HG03565 (cell line): Measurements from ENCODE around the gene SHQ1.
"Not testable (repeated sequence)": the region's sequence is repeated elsewhere in the genome, so short reads cannot be mapped to it uniquely, and the experiment has no call there.

ENCODE experiments used
- ATAC-seq: cut with Tn5 transposase; IDR thresholded peaks from one replicate; pipeline ENCODE4 v1.9.1; 2021; ENCODE audit warnings: mild to moderate bottlenecking, moderate library complexity; ENCODE audit not compliant: unreplicated experiment

Gene SHQ1

GRCh38 chr3:72754582-72754981 lies 93.7 kb downstream of the SHQ1 start:
- ATAC-seq = no peak

GRCh38 chr3:72753495-72753894 lies 94.8 kb downstream of the SHQ1 start:
- ATAC-seq = no peak

DNA sequence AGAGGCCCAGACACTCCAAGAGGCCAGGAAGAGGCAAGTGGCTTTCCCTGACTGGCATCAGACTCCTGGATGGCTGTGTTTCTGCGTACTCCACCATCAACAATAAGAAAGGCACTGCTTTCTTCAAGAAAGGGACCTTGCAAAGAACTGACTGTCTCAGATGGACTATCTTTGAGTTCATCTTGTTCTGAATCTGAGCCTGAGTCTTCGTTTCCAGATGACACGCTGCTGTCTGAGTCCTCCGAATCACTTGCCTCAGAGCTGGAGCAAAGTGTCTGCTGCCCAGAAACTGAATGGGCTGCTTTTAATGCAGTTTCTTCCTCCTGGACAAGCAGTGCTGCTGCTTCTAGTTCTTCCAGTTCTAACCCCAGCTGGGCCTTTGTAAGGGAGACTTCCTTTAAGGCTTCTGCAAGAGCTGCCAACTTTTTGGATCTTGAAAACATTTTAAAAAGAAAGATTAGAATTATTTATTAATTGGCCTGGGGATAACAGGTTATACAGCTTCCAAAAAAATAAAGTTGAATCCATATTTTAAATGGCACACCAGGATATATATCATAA lies 97.8 kb downstream of the SHQ1 start:
- ATAC-seq = no peak

GRCh38 chr3:72748659-72749058 lies 99.6 kb downstream of the SHQ1 start:
- ATAC-seq = no peak

DNA sequence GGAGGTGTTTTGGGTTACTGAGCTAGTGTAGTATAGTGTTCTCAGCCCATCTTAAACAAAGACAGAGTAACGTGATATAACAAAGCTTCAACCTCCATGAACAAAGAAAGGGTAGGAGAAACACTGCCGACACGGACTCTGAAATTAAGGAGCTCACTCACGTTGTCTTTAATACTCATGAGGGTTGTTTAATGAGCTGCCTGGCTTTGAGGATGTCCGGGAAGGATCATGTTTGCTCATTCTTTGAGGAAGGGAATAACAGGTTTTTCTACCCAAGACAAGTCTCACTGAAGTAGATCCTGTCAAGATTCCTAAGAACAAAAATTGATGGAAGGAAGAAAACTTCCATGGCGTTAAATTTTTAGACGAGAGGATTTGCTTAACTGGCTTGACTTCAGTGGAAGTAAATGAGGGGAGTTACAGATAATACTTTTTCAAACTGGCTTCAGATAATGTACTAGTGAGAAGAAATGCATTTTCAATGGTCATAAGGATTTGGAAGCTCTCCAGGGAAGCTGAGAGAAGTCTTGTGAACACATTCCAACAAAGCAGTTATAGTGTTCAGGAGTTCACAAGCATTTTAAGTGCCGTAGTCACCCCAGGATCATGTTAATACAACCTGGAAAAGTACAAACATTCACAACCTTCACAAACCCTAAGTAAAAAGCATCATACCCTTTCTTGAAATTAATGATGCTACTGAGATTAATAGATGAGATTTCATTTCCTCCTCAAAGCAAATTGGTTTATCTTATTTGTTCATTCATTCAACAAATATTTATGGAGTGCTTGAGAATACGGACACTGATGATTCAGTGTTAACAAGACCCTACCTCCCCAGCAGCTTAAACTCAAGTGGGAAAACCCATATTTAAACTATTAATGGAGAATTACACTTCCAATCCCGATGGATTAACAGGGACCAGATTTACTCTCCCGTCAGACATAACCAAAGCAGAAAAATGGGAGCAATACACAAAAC lies 101.5 kb downstream of the SHQ1 start:
- no peak for ATAC-seq

- ATAC-seq = no peak
Measured at GRCh38 chr3:72745146-72745999, 102.9 kb downstream of the SHQ1 start.

DNA sequence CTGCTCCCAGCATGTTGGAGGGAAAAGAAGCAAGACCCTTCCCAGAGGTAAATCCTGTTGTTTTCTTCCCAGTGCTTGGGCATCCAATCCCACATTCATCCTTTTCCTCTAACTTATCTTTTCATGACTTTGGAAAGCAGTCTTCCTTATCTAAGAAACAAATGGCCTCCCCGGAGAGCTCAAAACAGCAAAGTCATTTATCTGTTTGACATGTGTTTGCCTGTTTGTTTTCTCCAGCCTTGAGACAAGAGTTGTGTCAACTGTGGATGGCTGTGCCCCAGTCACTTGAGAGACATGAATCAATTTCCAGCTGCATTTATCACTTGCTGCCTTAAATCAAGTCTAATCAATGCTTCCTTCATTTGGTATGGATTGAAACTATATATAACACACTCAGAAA lies 103.9 kb downstream of the SHQ1 start:
- no peak for ATAC-seq

GRCh38 chr3:72739531-72740466 lies 108.4 kb downstream of the SHQ1 start:
- ATAC-seq = no peak

DNA sequence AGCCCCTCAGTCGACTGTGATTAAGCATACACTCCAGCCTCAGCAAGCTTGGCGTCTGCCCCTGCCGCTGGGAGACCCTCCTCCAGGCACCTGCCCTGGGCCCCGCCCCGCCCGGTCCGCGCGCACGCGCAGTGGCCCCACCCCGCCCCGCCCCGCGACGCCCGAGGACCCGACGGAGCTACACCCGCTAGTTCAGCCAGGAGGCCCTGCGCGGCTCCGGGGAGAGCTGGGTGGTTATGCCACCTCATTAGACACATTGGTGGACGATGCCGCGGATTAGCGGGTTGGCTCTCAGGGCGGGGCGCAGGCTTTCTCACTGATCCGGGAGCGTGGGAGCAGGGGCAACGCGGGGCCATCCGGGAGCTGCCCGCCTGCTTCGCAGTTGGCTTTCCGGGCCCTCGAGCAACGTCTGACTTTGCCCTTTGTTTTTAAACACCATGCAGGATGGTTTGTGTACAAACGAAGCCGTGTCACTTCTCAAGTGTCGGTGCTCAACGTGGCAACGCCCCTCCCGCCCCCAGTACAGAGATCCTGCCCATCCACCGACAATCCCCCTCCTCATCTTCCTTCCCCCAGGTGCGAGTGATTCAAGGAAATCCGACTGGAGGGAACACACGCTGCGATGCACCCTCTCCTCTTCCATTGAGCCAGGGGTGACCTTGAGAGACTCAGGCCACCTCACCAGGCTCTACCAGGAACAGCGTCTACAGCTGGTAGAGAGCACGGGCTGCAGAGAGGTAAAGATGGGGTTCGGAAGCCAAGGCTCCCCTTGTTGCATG lies 109.3 kb downstream of the SHQ1 start:
- no peak for ATAC-seq

GRCh38 chr3:72735072-72735471 lies 113.2 kb downstream of the SHQ1 start:
- ATAC-seq = not testable (repeated sequence)

DNA sequence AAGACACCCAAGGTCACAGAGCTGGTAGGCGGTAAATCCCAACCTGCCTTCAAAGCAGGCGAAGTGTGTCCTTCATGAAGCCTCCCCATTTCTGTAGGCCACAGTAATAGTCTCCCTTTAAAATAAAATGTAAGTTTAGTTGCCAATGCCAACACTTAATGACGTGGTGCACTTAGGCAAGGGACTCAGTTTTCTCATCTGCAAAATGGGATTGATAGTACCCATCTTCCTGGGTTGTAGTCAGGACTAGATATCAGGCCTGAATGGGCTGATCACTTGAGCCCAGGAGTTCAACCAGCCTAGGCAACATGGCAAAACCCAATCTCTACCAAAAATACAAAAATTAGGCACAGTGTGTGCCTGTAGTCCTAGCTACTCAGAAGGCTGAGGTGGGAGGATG lies 114.6 kb downstream of the SHQ1 start:
- no peak for ATAC-seq

GRCh38 chr3:72732666-72733345 lies 115.4 kb downstream of the SHQ1 start:
- ATAC-seq = not testable (repeated sequence)

DNA sequence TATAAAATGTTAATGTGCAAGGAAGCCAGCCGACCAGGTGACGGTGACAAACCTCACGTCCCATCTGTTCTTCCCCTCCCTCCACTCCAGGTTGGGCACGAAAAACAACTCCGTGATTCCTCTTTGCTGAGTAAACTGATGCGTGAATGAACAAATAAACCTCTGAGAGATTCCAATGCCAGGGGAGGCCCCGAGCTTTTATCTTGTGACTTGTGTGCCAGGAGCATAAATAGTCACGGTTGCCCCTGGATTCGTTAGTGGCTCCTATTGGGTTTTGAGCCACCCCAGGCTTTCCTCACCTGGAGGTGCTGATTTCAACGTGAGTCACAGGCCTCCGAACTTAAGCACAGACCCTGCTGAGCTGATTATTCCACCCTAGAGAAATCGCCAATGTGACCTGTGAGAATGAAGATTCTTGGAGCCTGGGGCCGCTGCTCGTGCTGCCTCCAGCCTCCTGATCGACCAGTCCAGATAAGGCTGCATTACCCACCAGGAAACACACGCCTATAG lies 119.2 kb downstream of the SHQ1 start:
- ATAC-seq = no peak

DNA sequence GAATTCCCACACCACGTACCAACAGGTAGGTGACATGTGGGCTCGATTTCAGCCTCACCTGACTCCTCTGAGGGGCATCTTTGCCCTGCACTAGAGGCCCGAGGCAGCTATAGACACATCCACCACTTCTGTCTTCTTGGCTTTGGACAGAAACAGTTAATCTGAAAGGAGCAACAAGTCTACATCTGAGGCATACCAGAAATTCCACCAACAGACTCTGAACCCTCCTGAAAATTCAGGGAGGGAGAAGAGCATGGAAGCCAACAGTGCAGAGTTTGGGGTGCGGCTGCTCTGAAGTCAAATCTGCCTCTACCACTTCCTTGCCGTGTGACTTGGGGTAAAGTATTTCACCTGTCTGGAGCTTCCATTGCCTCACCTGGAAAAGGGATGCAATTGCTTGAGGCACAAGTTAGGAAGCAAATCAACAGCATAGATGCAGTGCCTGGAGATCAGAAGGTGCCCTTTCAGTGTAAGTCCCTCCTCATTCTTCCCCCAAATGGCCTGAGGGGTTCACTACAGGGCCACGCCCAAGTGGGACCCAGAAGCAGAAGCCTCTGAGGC lies 119.8 kb downstream of the SHQ1 start:
- ATAC-seq = no peak

DNA sequence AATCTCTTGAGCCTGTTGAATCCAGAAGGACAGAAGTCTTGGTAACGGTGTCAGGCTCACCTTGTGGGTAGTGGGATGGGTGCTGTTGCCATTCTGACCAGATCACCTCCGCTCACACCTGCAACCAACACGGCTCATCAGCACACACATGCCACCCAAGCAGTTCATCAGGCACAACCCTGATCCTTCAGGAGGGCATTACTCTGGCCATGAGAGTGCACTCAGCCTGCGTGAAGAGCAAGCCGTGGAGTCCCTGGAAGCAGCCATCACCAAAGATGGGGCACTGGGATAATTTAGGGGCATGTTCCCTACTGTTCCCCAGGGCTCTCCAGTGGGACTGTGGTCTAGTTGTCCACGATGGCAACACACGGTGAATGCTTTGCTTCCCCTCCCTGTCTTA lies 120.5 kb downstream of the SHQ1 start:
- ATAC-seq = no peak

DNA sequence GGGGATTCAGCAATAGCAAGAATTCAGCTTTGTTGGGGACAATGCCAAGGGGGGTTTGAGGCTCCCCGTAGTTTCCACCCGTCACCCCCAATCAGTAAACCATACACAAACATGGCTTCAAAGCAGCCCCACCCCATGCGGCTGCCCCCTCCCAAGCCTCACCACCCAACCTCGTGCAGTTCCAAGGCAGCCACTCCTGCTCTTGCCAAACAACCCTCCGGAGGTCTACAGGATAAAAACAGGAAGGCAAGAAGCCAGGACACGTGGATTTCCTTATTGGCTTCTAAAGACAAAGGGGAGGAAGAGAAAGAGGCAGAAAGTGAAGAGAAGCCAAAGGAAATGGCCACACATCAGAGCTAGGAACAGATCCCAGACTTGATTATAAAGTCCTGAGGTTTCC lies 121.1 kb downstream of the SHQ1 start:
- no peak for ATAC-seq

DNA sequence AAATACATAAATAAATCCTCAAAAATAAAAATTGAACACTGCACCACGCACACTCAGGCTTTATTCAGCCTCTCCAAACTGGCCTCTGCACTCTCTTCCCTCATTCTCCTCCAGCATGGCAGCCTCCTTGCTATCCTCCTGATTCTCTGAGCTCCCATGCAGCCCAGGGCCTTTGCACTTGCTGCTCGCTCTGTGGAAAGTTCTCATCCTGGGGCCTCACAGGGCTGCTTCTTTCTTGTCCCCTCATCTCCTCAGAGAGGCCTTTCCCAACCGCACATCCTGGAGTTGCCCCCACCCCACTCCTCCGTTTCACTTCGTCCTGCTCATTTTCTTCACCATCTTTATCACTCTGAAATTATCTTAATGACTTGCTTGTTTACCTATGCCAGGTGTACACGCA lies 123.0 kb downstream of the SHQ1 start:
- ATAC-seq = no peak

DNA sequence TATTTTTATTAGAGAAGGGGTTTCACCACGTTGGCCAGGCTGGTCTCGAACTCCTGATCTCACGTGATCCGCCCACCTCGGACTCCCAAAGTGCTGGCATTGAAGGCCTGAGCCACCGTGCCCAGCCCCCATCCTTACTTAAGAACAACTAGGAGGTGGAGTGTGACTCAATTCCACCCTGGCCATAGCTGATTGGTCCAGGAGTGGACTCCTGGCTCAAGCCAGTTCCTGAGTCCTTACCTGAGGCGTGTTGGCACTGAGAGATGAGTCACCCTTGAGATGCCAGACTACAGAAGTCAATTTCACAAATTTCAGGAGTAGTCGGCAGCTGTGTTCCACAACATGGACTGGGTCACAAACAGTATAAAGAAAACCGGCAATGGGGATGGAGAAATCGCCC lies 124.2 kb downstream of the SHQ1 start:
- no peak for ATAC-seq
